ENCODE data around the gene ADARB1. TPM values are rescaled to one million over a fixed set of nuclear protein-coding genes. Genes with fewer than 3 reads are reported as not detected.
A peak's percentile ranks its signal among the peaks of the same experiment; 100 is the strongest.

Gene ADARB1
- total RNA-seq, 3 donors from 2014 or later (not counting 1 experiment from before 2014, with no cell fraction given) = 20.7 to 28.0 (median 26.6) TPM

DNA sequence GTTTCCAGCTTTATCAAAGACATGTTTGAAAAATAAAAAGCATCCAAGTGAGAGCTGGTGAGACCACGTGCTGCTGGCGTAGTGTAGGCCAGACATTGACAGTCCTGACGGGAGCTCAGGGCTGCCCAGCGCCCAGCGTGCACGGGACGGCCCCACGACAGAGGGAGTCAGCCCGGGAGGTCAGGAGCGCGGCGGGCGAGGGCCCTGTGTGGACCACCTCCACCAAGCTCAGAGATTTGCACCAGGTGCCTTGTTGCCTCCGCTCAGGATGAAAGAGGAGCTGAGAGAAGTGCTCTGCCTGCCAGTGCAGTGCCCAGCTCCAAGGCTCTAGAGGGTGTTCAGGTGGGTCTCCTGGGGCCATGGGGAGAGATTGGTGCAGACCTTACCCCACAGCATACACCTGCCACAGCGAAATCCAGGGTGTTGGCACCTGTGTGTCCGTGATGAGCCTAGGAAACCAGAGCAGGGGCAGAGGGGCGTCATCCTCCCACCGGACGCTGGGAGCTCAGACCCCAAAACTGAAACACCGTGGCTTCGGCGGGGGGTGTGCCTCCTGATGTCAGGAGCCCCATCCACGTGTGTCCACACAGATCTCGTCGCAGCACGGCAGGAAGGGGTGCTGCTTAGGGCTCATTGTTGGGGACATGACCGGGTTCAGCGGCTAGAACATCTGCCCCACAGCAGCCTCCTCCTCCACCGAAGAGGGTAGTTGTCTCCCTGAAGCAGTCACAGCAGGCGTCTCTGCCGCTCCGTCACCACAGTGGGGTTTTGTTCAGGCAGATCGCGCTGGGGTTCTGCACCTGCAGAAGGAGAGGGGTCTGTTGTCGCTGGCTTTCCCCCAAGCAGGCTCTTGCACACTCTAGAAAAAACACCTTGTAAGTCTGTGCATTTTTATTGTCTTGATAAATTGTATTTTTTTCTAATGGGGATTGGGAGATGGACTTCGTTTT, 149.1 kb downstream of the ADARB1 start:
- Histone ChIP-seq H3K27me3 (ENCODE audit: control insufficient read depth, insufficient read depth, low read length) (no peaks in the 10 kb centered on the region), H3K9me3 (ENCODE audit: control insufficient read depth, insufficient read depth, low read length) (no peaks in the 10 kb centered on the region), H3K27ac (ENCODE audit: low read length) (no peak overlapping the region), H3K36me3 (ENCODE audit: control insufficient read depth, insufficient read depth, low read length) (peaks cover 5% of the 10 kb centered on the region), H3K4me1 (ENCODE audit: control insufficient read depth, insufficient read depth, low read length) (peaks cover 33% of the 10 kb centered on the region), H3K4me3 (ENCODE audit: low read length) (no peak overlapping the region)
- WGBS (ENCODE audit: insufficient coverage) = 94% methylated on average over 34 of the region's 36 CpGs
- DNase-seq (peak in 1 of 2 donors; percentile 50), ATAC-seq (no peak)
- H3K36me3 Mint-ChIP-seq = peaks cover 4% of the 10 kb centered on the region
- peaks cover 23 to 25% of the 10 kb centered on the region in 2 donors for H3K4me1 Mint-ChIP-seq
- no peak overlapping the region for H3K4me3 Mint-ChIP-seq
- no peaks in the 10 kb centered on the region for H3K9me3 Mint-ChIP-seq
- TF ChIP-seq, protein P1, sequence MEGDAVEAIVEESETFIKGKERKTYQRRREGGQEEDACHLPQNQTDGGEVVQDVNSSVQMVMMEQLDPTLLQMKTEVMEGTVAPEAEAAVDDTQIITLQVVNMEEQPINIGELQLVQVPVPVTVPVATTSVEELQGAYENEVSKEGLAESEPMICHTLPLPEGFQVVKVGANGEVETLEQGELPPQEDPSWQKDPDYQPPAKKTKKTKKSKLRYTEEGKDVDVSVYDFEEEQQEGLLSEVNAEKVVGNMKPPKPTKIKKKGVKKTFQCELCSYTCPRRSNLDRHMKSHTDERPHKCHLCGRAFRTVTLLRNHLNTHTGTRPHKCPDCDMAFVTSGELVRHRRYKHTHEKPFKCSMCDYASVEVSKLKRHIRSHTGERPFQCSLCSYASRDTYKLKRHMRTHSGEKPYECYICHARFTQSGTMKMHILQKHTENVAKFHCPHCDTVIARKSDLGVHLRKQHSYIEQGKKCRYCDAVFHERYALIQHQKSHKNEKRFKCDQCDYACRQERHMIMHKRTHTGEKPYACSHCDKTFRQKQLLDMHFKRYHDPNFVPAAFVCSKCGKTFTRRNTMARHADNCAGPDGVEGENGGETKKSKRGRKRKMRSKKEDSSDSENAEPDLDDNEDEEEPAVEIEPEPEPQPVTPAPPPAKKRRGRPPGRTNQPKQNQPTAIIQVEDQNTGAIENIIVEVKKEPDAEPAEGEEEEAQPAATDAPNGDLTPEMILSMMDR (IDR thresholded peaks at IDR 0.05) = no peak
- no peak overlapping the region for H3K27ac Mint-ChIP-seq
- intact Hi-C loops (cut with micrococcal nuclease) = no loop called here
- H3K27me3 Mint-ChIP-seq (ENCODE audit: low read depth in 2 of 2) = peaks cover 16 to 25% of the 10 kb centered on the region in 2 donors

GRCh38 chr21:45224189-45224938, 150.0 kb downstream of the ADARB1 start:
- H3K4me1 ChIP-seq (ENCODE audit: control insufficient read depth, insufficient read depth, low read length) = peaks cover 39% of the 10 kb centered on the region

DNA sequence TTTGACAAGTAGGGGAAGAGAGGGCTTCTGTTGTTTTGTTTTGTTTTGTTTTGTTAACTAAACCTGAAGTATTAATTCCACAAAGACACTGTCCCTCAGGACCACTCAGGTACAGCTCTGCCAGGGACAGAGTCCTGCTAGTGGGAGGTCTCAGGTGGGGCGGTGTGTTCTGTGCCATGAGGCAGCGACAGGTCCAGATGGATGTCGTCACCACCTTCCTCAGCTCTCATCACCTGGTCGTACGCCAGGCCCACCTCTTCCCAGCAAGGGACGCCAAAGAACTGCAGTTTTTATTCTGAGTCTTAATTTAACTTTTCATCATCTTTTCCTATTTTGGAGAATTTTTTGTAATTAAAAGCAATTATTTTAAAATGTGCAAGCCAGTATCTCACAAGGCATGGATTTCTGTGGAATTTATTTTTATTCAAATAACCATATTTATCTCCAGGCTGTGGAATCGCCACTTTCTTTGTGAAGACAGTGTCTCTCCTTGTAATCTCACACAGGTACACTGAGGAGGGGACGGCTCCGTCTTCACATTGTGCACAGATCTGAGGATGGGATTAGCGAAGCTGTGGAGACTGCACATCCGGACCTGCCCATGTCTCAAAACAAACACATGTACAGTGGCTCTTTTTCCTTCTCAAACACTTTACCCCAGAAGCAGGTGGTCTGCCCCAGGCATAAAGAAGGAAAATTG, 150.8 kb downstream of the ADARB1 start:
- WGBS (ENCODE audit: insufficient coverage) = 98% methylated on average over 10 of the region's 11 CpGs
- intact Hi-C loops (cut with micrococcal nuclease) = loop anchor here (5.0 kb wide), 1 partner anchor 42 kb away; no protein-coding TSS in a partner anchor
- Histone ChIP-seq H3K36me3 (ENCODE audit: control insufficient read depth, insufficient read depth, low read length) (peaks cover 3% of the 10 kb centered on the region), H3K27me3 (ENCODE audit: control insufficient read depth, insufficient read depth, low read length) (no peaks in the 10 kb centered on the region), H3K4me1 (ENCODE audit: control insufficient read depth, insufficient read depth, low read length) (peaks cover 39% of the 10 kb centered on the region), H3K9me3 (ENCODE audit: control insufficient read depth, insufficient read depth, low read length) (no peaks in the 10 kb centered on the region), H3K27ac (ENCODE audit: low read length) (no peak overlapping the region), H3K4me3 (ENCODE audit: low read length) (no peak overlapping the region)
- H3K9me3 Mint-ChIP-seq = no peaks in the 10 kb centered on the region
- no peak overlapping the region for H3K4me3 Mint-ChIP-seq
- no peak overlapping the region for H3K27ac Mint-ChIP-seq
- H3K36me3 Mint-ChIP-seq = no peaks in the 10 kb centered on the region
- no peak for ATAC-seq
- no peak for DNase-seq
- TF ChIP-seq, protein P1 (IDR thresholded peaks at IDR 0.05) = no peak
- H3K4me1 Mint-ChIP-seq = peaks cover 28 to 33% of the 10 kb centered on the region in 2 donors
- peaks cover 21 to 25% of the 10 kb centered on the region in 2 donors for H3K27me3 Mint-ChIP-seq (ENCODE audit: low read depth in 2 of 2)

More at GRCh38 chr21:45224189-45224938, 150.0 kb downstream of the ADARB1 start:
- Mint-ChIP-seq H3K4me3 (no peak overlapping the region), H3K9me3 (no peaks in the 10 kb centered on the region), H3K36me3 (no peaks in the 10 kb centered on the region), H3K27me3 (ENCODE audit: low read depth in 2 of 2) (peaks cover 19 to 25% of the 10 kb centered on the region in 2 donors), H3K27ac (no peak overlapping the region), H3K4me1 (peaks cover 28 to 33% of the 10 kb centered on the region in 2 donors)
- peaks cover 5% of the 10 kb centered on the region for H3K36me3 ChIP-seq (ENCODE audit: control insufficient read depth, insufficient read depth, low read length)
- intact Hi-C loops (cut with micrococcal nuclease) = no loop called here
- TF ChIP-seq, protein P1 (IDR thresholded peaks at IDR 0.05) = no peak
- DNase-seq (peak in 1 of 2 donors; percentile 83), ATAC-seq (no peak)
- no peaks in the 10 kb centered on the region for H3K27me3 ChIP-seq (ENCODE audit: control insufficient read depth, insufficient read depth, low read length)
- 66% methylated on average over 24 of the region's 24 CpGs for WGBS (ENCODE audit: insufficient coverage)
- H3K4me3 ChIP-seq (ENCODE audit: low read length) = no peak overlapping the region
- H3K27ac ChIP-seq (ENCODE audit: low read length) = no peak overlapping the region
- no peaks in the 10 kb centered on the region for H3K9me3 ChIP-seq (ENCODE audit: control insufficient read depth, insufficient read depth, low read length)
